ENCODE measurements around the gene PCBP1.
"Not testable (repeated sequence)": the region's sequence is repeated elsewhere in the genome, so short reads cannot be mapped to it uniquely, and the experiment has no call there.

The PCBP1 gene

GRCh38 chr2:70094171-70094977 is 7.1 kb downstream of the PCBP1 start:
- Histone ChIP-seq H3K27ac (peak overlapping the region in 20 of 21 experiments; percentile 77 to 100 (median 88)), H3K4me3 (peak overlapping the region in 1 of 7 experiments; percentile 11)

GRCh38 chr2:70094978-70095719 is 7.9 kb downstream of the PCBP1 start:
- Histone ChIP-seq H3K27ac (peak overlapping the region; percentile 24 to 100 (median 87)), H3K4me3 (peak overlapping the region in 1 of 7 experiments; percentile 11)

- Histone ChIP-seq H3K27ac (peak overlapping the region; percentile 24 to 100 (median 87)), H3K4me3 (no peak overlapping the region)
These were observed 8.7 kb downstream of the PCBP1 start for GRCh38 chr2:70095720-70096670.

GRCh38 chr2:70098032-70098431 is 10.8 kb downstream of the PCBP1 start:
- H3K4me3 ChIP-seq = no peak overlapping the region
- H3K27ac ChIP-seq = no peak overlapping the region

GRCh38 chr2:70099270-70099669 is 12.0 kb downstream of the PCBP1 start:
- Histone ChIP-seq H3K27ac (no peak overlapping the region), H3K4me3 (no peak overlapping the region)

- Histone ChIP-seq H3K27ac (no peak overlapping the region), H3K4me3 (no peak overlapping the region)
These were observed 13.9 kb downstream of the PCBP1 start for GRCh38 chr2:70101174-70101573.

- H3K27ac ChIP-seq, H3K4me3 ChIP-seq: not testable (repeated sequence)
These were observed 14.4 kb downstream of the PCBP1 start for GRCh38 chr2:70101686-70102085.

GRCh38 chr2:70102323-70102905 is 15.1 kb downstream of the PCBP1 start:
- H3K27ac ChIP-seq, H3K4me3 ChIP-seq: not testable (repeated sequence)

- Histone ChIP-seq H3K27ac (peak overlapping the region in 17 of 21 experiments; percentile 1 to 85 (median 54)), H3K4me3 (no peak overlapping the region)
These were observed 16.3 kb downstream of the PCBP1 start for GRCh38 chr2:70103531-70104061.

GRCh38 chr2:70104231-70105111 is 17.2 kb downstream of the PCBP1 start:
- H3K27ac ChIP-seq = peak overlapping the region in 18 of 21 experiments; percentile 1 to 85 (median 52)
- H3K4me3 ChIP-seq = no peak overlapping the region

GRCh38 chr2:70106138-70106537 is 18.9 kb downstream of the PCBP1 start:
- not testable (repeated sequence) for H3K4me3 ChIP-seq
- H3K27ac ChIP-seq = peak overlapping the region in 1 of 21 experiments; percentile 85

GRCh38 chr2:70110397-70110796 is 23.1 kb downstream of the PCBP1 start:
- H3K4me3 ChIP-seq = not testable (repeated sequence)
- H3K27ac ChIP-seq = peak overlapping the region in 4 of 21 experiments; percentile 43 to 82 (median 66)

- peak overlapping the region in 4 of 21 experiments; percentile 21 to 67 (median 49) for H3K27ac ChIP-seq
These were observed 24.7 kb downstream of the PCBP1 start for GRCh38 chr2:70111752-70112591.

GRCh38 chr2:70113359-70114070 is 26.2 kb downstream of the PCBP1 start:
- H3K27ac ChIP-seq = no peak overlapping the region

More at GRCh38 chr2:70111752-70112591, 24.7 kb downstream of the PCBP1 start:
- H3K4me3 ChIP-seq = no peak overlapping the region

GRCh38 chr2:70115646-70116442 is 28.6 kb downstream of the PCBP1 start:
- Histone ChIP-seq H3K4me3 (no peak overlapping the region), H3K27ac (peak overlapping the region in 14 of 21 experiments; percentile 2 to 62 (median 42))

More at GRCh38 chr2:70113359-70114070, 26.2 kb downstream of the PCBP1 start:
- H3K4me3 ChIP-seq = no peak overlapping the region

Data from skin epidermis (tissue), 12 donors.